Measurements from ENCODE around the gene MON2.

DNA sequence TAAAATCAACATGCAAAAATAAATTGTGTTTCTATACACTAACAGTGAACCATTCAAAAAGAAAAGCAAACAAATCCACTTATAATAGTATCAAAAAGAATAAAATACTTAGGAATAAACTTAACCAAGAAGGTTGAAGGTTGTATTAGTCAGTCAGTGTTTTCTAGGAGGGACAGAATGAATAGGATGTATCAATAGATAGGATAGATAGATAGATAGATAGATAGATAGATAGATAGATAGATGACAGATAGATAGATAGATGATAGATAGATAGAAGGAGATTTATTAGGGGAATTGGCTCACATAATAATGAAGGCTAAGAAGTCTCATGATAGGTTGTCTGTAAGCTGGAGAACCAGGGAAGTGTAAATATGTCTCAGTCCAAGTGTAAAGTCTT is 37.2 kb upstream of the MON2 start:
- TF ChIP-seq, protein P1, sequence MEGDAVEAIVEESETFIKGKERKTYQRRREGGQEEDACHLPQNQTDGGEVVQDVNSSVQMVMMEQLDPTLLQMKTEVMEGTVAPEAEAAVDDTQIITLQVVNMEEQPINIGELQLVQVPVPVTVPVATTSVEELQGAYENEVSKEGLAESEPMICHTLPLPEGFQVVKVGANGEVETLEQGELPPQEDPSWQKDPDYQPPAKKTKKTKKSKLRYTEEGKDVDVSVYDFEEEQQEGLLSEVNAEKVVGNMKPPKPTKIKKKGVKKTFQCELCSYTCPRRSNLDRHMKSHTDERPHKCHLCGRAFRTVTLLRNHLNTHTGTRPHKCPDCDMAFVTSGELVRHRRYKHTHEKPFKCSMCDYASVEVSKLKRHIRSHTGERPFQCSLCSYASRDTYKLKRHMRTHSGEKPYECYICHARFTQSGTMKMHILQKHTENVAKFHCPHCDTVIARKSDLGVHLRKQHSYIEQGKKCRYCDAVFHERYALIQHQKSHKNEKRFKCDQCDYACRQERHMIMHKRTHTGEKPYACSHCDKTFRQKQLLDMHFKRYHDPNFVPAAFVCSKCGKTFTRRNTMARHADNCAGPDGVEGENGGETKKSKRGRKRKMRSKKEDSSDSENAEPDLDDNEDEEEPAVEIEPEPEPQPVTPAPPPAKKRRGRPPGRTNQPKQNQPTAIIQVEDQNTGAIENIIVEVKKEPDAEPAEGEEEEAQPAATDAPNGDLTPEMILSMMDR (IDR thresholded peaks at IDR 0.05): no peak
- TF ChIP-seq SIN3A (IDR thresholded peaks at IDR 0.05; ENCODE audit: borderline replicate concordance, insufficient read depth, low read depth, low read length) (no peak), POLR2AphosphoS5 (IDR thresholded peaks at IDR 0.05; ENCODE audit: low read depth, low read length) (no peak)
